Lower lobe of right lung (tissue), 2 donors: ENCODE data around the gene NUP98. TPM values are rescaled to one million over a fixed set of nuclear protein-coding genes. Genes with fewer than 3 reads are reported as not detected.

Experiments used
- ATAC-seq, 2 donors: fragments of 200-7000 bp; cut with Tn5 transposase; one replicate each; pipeline ENCODE4 v1.9.1; 2020 to 2022; ENCODE audit warnings: mild to moderate bottlenecking in 2 of 2, moderate library complexity in 2 of 2
- DNase-seq: peaks from one replicate; pipeline ENCODE4 v3.0.0-alpha.2; 2020
- H3K27ac ChIP-seq: fragments of 200-600 bp; one replicate; pipeline ENCODE4 v1.8.0; 2022
- H3K27me3 ChIP-seq: fragments of 200-600 bp; one replicate; pipeline ENCODE4 v1.8.0; 2022; ENCODE audit warnings: low read depth
- H3K36me3 ChIP-seq: fragments of 200-600 bp; one replicate; pipeline ENCODE4 v1.8.0; 2022; ENCODE audit warnings: mild to moderate bottlenecking
- H3K4me1 ChIP-seq: fragments of 200-600 bp; one replicate; pipeline ENCODE4 v1.8.0; 2022
- H3K4me3 ChIP-seq: fragments of 200-600 bp; one replicate; pipeline ENCODE4 v1.8.0; 2022; ENCODE audit warnings: mild to moderate bottlenecking
- H3K9me3 ChIP-seq: fragments of 200-600 bp; one replicate; pipeline ENCODE4 v1.8.0; 2022
- intact Hi-C: fragments of 100-400 bp; cut with DNase I; formaldehyde crosslinking; loops from one replicate; pipeline ENCODE4 v1.11.0; 2022
- total RNA-seq: library from RNA; stranded (reverse); fragmentation: NEBNext Ultra II Directional; extraction: Animal tissue kit (Norgen Biotek cat#: 25700); gene quantifications from one replicate; pipeline ENCODE4 v1.2.1, GENCODE V29; 2021
- TF ChIP-seq, protein P1 (sequence below): fragments of 200-600 bp; IDR thresholded peaks from one replicate; pipeline ENCODE4 v1.8.0; 2022; ENCODE audit warnings: antibody characterized with exemption, mild to moderate bottlenecking
- donor health status: DM: no; HTN: yes; CAD: no; lungs with severe emphysema.

NUP98 gene
- total RNA-seq, 1 donor from 2014 or later, result 62.3 TPM

DNA sequence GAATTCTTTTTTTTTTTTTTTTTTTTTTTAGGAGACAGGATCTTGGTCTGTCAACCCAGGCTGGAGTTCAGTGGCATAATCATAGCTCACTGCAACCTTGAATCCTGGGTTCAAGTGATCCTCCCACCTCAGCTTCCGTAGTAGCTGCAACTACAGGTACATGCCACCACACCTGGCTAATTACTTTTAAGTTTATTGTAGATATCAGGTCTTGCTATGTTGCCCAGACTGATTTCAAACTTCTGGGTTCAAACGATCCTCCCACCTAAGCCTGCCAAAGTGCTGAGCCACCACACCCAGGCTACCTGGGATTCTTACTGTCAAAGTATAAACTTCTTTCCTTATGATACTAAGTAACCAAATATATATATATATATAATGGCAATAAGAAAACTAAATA is 75.3 kb downstream of the NUP98 start:
- Histone ChIP-seq H3K36me3 (peaks cover 98% of the 10 kb centered on the region), H3K4me3 (no peak overlapping the region), H3K9me3 (no peaks in the 10 kb centered on the region), H3K27me3 (no peaks in the 10 kb centered on the region), H3K4me1 (no peaks in the 10 kb centered on the region), H3K27ac (no peak overlapping the region)
- ATAC-seq, result no peak
- TF ChIP-seq, protein P1, sequence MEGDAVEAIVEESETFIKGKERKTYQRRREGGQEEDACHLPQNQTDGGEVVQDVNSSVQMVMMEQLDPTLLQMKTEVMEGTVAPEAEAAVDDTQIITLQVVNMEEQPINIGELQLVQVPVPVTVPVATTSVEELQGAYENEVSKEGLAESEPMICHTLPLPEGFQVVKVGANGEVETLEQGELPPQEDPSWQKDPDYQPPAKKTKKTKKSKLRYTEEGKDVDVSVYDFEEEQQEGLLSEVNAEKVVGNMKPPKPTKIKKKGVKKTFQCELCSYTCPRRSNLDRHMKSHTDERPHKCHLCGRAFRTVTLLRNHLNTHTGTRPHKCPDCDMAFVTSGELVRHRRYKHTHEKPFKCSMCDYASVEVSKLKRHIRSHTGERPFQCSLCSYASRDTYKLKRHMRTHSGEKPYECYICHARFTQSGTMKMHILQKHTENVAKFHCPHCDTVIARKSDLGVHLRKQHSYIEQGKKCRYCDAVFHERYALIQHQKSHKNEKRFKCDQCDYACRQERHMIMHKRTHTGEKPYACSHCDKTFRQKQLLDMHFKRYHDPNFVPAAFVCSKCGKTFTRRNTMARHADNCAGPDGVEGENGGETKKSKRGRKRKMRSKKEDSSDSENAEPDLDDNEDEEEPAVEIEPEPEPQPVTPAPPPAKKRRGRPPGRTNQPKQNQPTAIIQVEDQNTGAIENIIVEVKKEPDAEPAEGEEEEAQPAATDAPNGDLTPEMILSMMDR, result no peak
- intact Hi-C loops, result no loop called here
- no peak for DNase-seq

DNA sequence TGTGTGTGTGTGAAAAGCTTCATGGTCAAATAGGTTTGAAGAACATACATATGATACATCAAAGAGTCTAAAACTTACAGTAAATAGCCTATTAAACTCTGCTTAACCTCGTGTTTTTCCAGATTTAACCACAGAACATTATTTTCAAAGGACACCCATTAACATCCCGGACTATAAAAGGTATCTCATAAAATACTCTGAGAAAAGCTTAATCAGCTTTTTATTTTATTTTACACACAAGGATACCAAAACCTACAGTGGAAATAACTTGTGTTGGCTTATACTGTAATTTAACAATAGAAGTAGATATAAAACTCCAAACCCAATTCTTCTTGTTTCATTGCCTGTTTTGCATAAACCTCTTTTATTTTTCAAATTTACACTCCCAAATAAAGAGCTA is 76.4 kb downstream of the NUP98 start:
- no peaks in the 10 kb centered on the region for H3K4me1 ChIP-seq
- intact Hi-C loops, result no loop called here
- TF ChIP-seq, protein P1, result no peak
- H3K27ac ChIP-seq, result no peak overlapping the region
- H3K27me3 ChIP-seq, result no peaks in the 10 kb centered on the region
- ATAC-seq (no peak), DNase-seq (no peak)
- H3K4me3 ChIP-seq, result no peak overlapping the region
- no peaks in the 10 kb centered on the region for H3K9me3 ChIP-seq
- peaks cover 98% of the 10 kb centered on the region for H3K36me3 ChIP-seq

DNA sequence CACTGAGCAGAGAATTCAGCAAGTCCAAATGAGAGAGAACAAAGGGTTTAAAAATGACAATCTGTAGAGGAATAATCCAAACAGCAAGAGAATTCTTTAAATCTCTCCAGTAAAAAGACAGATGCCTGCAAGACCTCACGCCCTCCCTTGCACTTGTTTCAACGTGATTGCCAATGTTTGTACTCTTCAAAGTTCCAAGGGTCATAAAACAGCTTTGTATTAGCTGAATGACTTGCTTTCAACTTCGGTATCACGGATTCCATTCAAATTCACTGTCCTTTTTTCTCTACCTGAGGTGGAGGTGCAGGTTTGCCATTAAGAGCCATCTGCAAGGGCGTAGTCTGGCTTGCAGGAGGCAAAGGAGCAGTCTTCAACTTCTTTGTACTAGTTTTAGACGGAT is 85.1 kb downstream of the NUP98 start:
- intact Hi-C loops, result no loop called here

DNA sequence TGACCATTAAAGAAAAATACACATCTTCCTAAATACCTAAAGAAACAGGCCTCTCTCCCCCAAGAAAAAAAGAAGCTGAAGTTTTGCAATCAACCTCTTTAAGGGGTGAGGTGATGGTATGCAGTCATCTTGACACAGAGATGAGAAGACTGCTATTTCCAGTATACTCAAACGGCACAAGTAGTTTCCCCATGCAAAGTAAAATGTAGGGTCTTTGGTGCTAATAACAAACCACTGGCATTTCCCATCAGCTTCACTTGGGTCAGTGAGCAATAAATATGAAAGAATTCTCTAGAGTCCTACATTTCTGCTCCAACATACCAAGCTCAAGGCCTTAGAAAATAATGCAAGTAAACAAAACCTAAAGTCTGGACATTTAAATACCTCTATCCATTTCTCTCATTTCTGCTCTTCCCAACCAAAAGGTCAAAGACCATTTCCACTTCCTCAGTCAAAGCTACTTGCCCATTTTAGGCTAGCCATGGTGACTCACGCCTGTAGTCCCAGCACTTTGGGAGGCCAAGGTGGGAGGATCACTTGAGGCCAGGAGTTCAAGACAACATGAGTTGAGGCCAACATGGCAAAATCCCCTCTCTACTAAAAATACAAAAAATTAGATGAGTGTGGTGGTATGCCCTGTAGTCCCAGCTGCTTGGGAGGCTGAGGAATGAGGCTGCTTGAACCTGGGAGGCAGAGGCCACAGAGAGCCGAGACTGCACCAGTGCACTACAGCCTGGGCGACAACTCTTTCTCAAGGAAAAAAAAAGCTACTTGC is 86.7 kb downstream of the NUP98 start:
- no peak overlapping the region for H3K4me3 ChIP-seq
- TF ChIP-seq, protein P1, result no peak
- H3K4me1 ChIP-seq, result no peaks in the 10 kb centered on the region
- no peak overlapping the region for H3K27ac ChIP-seq
- no peaks in the 10 kb centered on the region for H3K27me3 ChIP-seq
- no peak for ATAC-seq
- H3K9me3 ChIP-seq, result no peaks in the 10 kb centered on the region
- peaks cover 93% of the 10 kb centered on the region for H3K36me3 ChIP-seq
- no peak for DNase-seq
- intact Hi-C loops, result no loop called here

More for the DNA sequence above, 85.1 kb downstream of the NUP98 start:
- no peaks in the 10 kb centered on the region for H3K4me1 ChIP-seq
- peaks cover 96% of the 10 kb centered on the region for H3K36me3 ChIP-seq
- no peak overlapping the region for H3K4me3 ChIP-seq
- no peak overlapping the region for H3K27ac ChIP-seq
- ATAC-seq, result no peak
- H3K9me3 ChIP-seq, result no peaks in the 10 kb centered on the region
- H3K27me3 ChIP-seq, result no peaks in the 10 kb centered on the region
- DNase-seq, result no peak
- TF ChIP-seq, protein P1, result no peak

DNA sequence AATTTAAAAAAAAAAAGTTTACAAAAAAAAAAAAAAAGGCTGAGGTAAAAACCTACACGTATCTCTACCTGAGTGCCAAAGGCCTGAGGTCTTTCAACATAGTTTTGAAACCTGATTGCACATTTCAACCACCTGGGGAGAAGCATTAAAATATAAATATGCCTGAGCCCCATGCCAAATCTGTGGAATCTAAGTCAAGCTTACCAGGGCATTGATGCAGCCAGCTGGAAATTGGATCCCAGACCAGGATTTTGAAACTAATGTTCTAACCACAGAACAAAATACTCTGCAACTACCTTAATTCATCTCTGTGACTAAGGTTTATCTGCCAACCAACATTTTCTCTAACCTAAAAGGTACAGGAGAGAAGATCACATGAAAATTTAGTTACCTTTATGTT is 87.4 kb downstream of the NUP98 start:
- no peak for DNase-seq
- H3K4me3 ChIP-seq, result no peak overlapping the region
- H3K4me1 ChIP-seq, result no peaks in the 10 kb centered on the region
- no peak overlapping the region for H3K27ac ChIP-seq
- peaks cover 93% of the 10 kb centered on the region for H3K36me3 ChIP-seq
- no peak for ATAC-seq
- H3K27me3 ChIP-seq, result no peaks in the 10 kb centered on the region
- TF ChIP-seq, protein P1, result no peak
- intact Hi-C loops, result no loop called here
- H3K9me3 ChIP-seq, result no peaks in the 10 kb centered on the region
